Activated CD4-positive, alpha-beta T cell treated with anti-CD3 and anti-CD28 coated beads, Interleukin-2, Interleukin-4, amounts not matched to agents 100 ng/mL and 50 ng/mL, durations not matched to agents 16 hours and 8 hours (primary cell): ENCODE measurements around the gene PNRC2.
"Not testable (repeated sequence)": the region's sequence is repeated elsewhere in the genome, so short reads cannot be mapped to it uniquely, and the experiment has no call there.

ENCODE experiments used
- DNase-seq: peaks from one replicate; pipeline ENCODE4 v3.0.0-alpha.2; 2020; ENCODE audit warnings: low spot score

Gene PNRC2

GRCh38 chr1:23953020-23953419 lies 6.6 kb upstream of the PNRC2 start:
- DNase-seq, result no peak

DNA sequence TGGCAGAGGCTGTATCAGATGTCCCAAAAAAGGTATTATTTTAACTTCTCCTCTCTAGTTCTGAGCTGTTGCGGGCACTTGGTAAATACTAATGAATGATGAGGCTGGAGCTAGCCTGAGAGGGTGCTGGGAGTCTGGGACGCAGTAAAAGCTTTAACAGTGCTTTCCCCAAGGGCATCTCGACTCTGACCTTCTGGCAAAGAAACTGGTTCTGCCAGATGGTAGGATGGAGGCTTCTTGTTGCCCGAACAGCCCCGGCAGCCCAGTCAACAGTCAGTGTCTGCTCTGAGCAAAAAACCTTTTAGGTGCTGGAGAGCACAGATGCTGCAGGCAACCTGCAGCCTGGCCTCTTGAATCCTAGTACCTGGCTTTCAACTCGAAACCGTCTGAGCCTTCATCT lies 2.5 kb upstream of the PNRC2 start:
- DNase-seq, result no peak

DNA sequence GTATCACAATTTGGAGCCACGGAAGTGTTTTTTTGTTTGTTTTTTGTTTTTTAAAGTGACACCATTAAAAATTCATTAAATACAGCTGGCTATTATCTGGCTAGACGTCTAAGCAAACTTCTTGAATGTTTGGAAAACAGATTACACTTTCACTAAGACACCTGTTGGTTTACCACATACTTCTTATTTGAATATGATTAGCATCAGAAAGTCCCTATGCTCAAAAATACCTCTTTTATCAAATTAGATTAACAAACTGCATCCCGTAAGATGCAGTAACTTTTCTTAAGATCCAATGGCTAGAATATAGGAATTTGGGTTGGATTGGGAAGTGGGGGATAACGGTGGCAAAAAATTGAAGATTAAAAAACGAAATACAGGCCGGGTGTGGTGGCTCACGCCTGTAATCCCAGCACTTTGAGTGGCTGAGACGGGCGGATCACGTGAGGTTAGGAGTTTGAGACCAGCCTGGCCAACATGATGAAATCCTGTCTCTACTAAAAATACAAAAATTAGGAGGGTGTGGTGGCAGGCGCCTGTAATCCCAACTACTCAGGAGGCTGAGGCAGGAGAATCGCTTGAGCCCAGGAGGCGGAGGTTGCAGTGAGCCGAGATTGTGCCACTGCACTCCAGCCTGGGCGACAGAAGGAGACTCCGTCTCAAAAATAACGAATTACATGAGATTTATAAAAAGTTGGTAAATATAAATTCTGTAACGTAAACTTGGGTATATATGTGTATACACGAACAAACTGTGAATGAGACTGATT lies 1.4 kb upstream of the PNRC2 start:
- not testable (repeated sequence) for DNase-seq

DNA sequence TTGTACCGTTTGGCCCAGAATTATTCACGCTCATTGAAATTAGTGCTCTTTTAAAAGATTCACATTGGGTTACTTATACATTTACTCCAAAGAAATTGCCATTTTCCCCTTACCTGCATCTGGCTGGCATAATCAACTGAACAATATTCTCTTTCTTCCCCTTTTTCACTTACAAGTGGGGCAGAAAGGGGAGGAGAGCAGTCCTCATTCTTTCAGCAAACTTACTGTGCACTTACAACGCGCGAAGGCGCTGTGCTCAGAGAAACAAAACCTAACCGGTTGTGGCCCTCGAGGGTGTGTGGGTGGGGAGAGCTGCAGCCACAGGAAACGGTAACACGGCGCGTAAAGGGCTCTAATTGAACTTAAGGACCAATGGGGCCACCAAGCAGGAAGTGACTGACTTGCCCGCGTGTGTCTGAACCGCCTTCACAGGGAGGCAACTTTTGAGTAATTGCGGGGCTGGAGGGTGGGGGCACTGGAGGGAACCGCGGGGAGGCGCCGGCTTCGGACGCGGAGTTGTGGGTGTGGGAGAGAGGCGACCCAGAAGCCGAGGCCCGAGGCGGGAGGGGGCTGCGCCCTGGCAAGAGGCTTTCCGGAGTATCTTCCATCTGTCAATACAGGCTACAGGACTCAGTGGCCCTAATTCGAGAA lies 693 bp upstream of the PNRC2 start:
- peak; percentile 97 for DNase-seq

DNA sequence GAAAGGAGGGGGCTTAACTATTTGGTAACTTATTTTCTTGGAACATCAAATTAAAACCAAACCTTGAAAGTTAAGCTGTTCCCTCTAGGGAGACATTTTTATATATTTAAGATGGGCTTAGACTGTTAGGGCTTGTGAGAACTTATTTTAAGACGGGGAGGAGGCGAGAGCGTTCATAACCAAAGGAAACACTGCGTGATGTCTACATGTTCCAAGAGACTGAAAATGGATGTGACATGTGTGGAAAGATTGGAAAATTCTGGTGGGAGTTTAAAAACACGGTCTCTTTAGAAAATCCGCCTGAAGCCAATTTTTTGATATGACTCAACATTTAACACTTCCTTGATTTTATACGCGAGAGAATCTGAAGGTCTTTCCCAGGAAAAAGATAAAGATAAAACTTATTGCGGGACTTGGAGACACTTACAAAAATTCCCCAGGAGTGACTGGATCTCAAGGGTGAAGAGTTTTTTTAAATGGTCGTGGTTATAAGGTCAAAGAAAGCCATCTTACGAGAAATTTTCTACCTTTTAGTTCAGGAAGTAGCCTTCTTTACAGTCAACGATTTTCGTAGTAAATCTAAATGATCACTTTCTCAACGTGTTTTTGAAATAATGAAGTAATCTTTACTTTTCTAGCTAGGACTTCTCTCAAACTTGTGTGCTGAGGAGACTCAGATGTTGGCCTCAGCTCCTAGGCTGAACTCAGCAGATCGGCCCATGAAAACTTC lies 828 bp downstream of the PNRC2 start:
- no peak for DNase-seq

DNA sequence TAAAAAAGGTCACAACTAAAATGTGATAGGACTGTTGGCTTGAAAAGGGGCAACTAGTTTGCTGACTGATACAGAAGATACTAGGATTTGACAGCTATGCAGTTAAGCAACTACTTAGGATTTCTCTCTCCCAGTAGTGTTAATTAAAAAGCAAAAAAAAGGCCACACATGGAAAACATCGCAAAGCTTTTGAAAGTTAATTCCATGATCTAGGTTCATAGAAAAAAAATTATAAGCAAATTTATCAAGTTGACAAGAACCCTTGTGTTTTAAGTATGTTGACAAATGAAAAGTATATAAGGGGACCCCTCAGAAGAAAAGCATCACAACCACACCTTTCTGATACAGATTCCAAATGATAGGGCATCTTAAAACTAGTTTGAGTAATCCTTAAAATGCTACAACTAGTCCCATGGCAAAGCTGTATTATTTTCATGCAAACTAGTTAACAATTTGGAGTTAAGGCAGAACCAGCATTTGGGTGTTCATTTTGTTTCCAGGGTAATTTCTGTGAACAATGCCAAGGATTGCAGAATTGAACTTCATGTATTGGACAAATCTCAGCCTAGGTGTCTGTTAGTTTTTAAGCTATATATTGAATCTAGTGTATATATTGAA lies 4.1 kb downstream of the PNRC2 start:
- no peak for DNase-seq

GRCh38 chr1:23964235-23964668 lies 4.6 kb downstream of the PNRC2 start:
- no peak for DNase-seq

DNA sequence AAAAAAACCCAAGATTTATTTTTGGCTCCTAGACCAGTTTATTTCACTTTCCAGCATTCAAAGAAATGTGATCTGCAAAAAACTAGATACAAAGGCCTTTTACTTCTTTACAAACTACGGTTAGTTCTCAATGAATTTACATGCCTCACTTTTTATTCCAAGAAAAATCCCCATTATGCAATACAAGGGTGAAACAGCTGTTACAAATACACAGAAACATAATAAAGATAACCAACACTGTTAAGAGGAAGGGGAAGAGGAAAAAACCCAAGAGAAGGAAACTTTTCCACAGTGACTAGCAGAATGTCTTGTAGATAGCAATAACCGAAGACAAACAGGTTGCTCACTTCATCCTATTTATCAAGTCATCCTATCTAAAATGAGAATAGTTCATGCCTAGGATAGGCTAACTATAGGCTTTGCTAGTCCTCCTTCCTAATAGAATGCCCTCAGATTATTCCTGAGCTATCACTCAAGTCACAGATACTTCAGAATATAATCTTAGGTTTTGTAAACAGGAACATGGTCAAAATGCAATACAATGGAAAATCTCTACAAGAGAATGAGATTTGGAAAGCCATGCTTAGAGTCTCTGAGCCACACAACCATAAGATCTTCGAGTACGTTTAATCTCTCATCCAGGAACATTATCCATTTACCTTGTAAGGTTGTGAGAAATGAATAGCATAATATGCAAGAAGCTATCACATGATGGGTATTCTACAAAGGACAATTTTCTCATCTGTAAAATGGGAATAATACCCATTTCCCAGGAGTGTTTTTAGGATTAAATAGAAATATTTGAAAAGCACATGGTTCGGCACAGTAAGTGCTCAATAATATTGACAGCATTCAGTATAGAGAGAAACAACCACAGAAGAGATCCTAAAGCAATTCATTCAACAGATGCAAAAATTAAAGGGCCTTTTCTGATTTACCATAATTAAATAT lies 5.4 kb downstream of the PNRC2 start:
- DNase-seq, result no peak

DNA sequence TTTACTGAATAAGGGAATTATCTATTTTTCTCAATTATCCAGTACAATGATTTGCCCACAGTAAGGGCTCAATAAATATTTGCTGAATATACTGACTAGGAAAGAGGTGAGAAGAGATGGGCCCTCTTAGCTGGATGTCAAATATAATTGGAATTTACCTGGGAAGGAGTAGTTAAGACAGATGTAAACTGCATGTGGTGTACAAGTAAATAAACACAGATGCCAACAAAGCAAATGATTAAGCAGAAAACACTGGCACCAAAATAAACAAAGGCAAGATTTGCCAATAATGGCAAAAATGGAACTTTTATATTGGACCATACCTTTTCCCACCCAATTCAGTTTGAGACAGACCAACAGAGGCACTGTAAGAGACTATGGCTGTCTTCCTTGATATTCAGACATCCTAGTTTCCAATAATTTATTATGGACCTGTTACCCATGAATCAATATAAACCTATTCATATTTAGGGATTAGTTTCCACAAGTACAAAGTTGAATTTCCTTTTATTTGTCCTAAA lies 7.4 kb downstream of the PNRC2 start:
- DNase-seq, result no peak

- no peak for DNase-seq
These were observed 8.2 kb downstream of the PNRC2 start for GRCh38 chr1:23967871-23968270.

DNA sequence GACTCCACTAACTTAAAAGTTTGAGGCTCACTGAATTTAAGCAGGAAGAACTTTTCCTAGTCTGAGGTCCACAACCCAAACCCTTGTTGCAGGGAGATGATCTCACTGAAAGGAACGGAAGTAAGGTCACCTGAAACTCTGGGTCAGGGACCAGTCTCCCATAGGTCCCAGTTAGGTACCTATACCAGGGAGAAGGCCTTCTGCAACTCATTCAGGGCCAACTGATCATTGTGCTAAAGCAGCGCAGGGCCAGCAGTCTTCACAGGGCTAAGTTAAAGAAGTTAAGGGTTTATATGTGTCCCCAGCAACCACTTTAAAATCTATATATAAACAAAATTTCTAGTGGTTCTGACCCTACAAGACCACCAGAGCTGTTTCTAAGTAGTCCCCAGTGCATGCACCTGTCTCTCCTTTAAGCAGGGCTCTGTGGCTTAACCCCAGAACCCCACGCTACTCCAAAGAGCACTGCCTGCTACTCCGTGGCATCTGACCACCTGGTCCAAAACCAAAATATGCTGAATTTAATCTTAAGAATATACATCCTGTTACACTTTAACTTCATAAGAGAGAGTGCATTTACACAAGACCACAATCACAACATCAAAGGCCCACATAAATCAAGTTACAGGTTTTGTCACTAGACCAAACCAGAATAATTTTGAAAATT lies 17.7 kb downstream of the PNRC2 start:
- no peak for DNase-seq

GRCh38 chr1:23977854-23978191 lies 18.2 kb downstream of the PNRC2 start:
- DNase-seq, result no peak

GRCh38 chr1:23978805-23979204 lies 19.2 kb downstream of the PNRC2 start:
- DNase-seq, result no peak

DNA sequence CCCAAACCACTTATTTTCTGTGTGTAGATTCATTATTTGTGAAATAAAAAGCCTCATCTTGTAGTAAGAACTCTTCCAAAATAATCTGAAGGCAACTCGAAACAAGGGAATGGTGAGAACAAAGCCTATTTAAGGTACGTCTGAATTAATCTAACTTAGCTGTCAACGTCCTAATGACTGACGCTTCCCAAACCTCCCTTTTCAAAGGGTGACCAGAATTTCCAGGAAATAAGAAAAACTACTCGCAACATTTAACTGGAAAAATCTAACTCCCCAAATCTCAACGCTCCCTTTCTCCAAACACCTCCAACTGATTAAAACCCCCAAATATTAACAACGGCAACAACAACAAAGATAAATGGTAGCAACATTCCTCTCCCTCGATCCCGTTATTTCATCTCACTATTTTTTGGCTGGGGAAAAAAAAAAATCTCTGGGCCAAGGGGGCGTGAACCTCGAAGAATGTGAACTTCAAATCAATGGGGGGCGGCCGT lies 19.8 kb downstream of the PNRC2 start:
- DNase-seq, result no peak

DNA sequence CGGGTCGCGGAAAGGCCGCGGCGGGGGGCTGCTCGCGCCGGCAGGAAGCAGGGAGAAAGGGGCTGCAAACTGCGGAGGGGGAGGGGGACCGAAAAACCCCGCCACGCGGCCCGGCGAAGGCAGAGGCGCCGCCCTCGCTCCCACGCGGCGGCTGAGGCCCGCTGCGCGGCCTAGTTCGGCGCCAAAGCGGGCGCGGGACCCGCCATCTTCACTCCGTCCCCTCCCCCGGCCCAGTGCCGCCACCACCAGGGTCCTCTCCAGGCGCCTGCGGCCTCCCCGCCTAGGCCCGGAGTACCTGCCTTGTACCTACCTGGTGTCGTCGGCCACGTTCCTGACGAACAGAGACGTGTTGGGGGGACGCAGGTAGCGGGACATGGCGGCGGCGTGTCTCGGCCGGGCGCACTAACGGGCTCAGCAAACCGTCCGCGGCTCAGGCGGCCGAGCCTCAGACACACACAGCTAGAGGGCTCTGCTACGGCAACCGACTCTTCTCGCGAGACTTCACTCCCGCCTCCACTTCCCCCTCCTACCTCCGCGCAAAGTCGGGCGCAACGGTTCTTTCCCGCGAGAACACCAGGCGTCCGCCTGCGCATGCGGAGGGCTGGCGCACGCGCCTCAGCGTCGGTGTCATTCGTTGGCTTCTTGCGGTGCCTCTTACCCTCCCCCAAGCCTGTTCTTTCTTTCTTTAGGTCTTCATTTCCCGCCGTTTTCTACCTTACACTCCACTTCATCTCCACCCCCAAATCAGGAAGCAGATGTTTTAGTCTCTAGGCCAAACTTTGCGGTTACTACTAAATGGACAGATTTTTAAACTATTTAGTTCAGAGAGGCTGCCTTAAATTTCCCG lies 20.5 kb downstream of the PNRC2 start, which contains the start of gene SRSF10:
Gene SRSF10, minus strand, starts transcription at position 447 of the 847 bp plus-strand sequence. Its CDS starts 72 bp downstream, at position 375.
- DNase-seq, result peak; percentile 99

- no peak for DNase-seq
These were observed 21.1 kb downstream of the PNRC2 start for GRCh38 chr1:23980728-23981070.

DNA sequence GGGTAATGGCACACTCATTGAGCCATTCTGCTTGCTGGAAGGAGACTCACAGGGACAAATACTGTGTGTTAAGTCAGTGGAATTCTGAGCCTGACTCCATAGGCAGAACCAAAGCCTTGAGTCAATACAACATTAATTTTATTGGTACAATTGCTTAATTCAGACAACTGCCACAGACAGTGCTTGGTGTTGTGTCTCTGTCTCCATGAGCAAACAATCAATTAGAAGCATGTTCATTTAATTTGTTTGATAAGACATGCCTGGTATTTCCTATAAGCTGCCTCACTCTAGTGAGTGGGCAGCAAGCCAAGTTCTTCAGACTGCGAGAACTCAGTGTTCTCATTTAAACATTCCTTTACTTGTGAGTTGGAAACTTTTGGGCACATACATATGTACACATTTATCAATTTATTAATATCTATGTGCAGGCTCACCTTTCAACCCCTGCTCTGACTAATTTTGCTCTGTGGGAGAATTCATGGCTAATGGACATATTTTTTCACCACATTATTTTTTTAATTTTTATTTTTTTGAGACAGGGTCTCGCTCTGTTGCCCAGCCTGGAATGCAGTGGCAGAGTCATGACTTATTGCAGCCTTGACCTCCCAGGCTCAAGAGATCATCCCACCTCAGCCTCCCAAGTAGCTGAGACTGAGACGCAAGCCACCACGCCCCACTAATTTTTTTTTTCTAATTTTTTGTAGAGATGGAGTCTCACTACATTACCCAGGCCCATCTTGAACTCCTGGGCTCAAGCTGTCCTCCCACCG lies 25.0 kb downstream of the PNRC2 start:
- no peak for DNase-seq

- DNase-seq, result not testable (repeated sequence)
These were observed 27.4 kb downstream of the PNRC2 start for GRCh38 chr1:23987038-23987437.

DNA sequence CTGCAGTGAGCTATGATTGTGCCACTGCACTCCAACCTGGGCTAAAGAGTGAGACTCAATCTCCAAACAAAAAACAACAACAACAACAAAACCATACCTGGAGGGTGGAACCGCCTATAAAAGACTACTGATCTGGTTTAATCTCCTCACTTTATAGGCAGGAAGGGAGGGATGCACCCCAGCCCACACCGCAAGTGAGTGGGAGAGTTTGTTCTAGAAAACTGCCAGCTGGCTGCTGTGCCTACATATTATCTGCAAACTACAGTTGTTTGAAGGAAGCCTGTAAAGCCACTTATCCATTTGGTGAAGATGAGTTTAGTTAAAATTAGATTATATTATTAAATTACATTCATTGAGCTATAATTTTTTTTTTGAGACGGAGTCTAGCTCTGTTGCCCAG lies 29.6 kb downstream of the PNRC2 start:
- no peak for DNase-seq
